ENCODE measurements around the gene RTN4R. TPM values are rescaled to one million over a fixed set of nuclear protein-coding genes. Genes with fewer than 3 reads are reported as not detected.

The RTN4R gene
- total and polyA plus RNA-seq, 2 of the 13 experiments (the other 11 are each of a cell fraction or from before 2014, with no cell fraction given) = 0.22 to 0.77 TPM

GRCh38 chr22:20203552-20204201 is 64.4 kb downstream of the RTN4R start (continued):
- no peak for TF ChIP-seq ATF5 (CRISPR knock-in tag; IDR thresholded peaks at IDR 0.05; ENCODE audit: low read depth)
- TF ChIP-seq NR2C2 (CRISPR knock-in tag; IDR thresholded peaks at IDR 0.05; ENCODE audit: borderline replicate concordance) = peak; percentile 57; the same call in 1 of the 2 replicates
- no peak for TF ChIP-seq SOX6 (IDR thresholded peaks at IDR 0.05)
- peak; percentile 17; the same call in 1 of the 2 replicates for TF ChIP-seq SOX6 (CRISPR knock-in tag; IDR thresholded peaks at IDR 0.05)
- TF ChIP-seq ZNF777 (CRISPR knock-in tag; IDR thresholded peaks at IDR 0.05) = no peak
- no peak for TF ChIP-seq FIP1L1 (IDR thresholded peaks at IDR 0.05; ENCODE audit: borderline replicate concordance, insufficient read depth, low read depth, low read length)
- no peak for TF ChIP-seq MYNN (CRISPR knock-in tag; IDR thresholded peaks at IDR 0.05; ENCODE audit: low read depth)
- no peak for TF ChIP-seq HBP1 (CRISPR knock-in tag; IDR thresholded peaks at IDR 0.05; ENCODE audit: low read depth)
- no peak for TF ChIP-seq TFE3 (CRISPR knock-in tag; IDR thresholded peaks at IDR 0.05)
- peak; percentile 44; the same call in 1 of the 2 replicates for TF ChIP-seq RXRA (CRISPR knock-in tag; IDR thresholded peaks at IDR 0.05)
- no peak for TF ChIP-seq ZNF282 (IDR thresholded peaks at IDR 0.05; ENCODE audit: partially characterized antibody)
- no peak for TF ChIP-seq EED (CRISPR knock-in tag; IDR thresholded peaks at IDR 0.05)
- TF ChIP-seq YY1 (IDR thresholded peaks at IDR 0.05; ENCODE audit: insufficient read depth, insufficient replicate concordance, low read depth, low read length) = no peak
- no peak for TF ChIP-seq ZNF138 (CRISPR knock-in tag; IDR thresholded peaks at IDR 0.05; ENCODE audit: low read depth)
- TF ChIP-seq ZNF503 (CRISPR knock-in tag; IDR thresholded peaks at IDR 0.05) = no peak
- no peak for TF ChIP-seq ZNF20 (CRISPR knock-in tag; IDR thresholded peaks at IDR 0.05)
- TF ChIP-seq ZNF609 (CRISPR knock-in tag; IDR thresholded peaks at IDR 0.05; ENCODE audit: borderline replicate concordance) = peak; percentile 84
- TF ChIP-seq ZNF576 (CRISPR knock-in tag; IDR thresholded peaks at IDR 0.05) = no peak
- no peak for TF ChIP-seq ZNF326 (CRISPR knock-in tag; IDR thresholded peaks at IDR 0.05; ENCODE audit: borderline replicate concordance)

All from HepG2 (cell line).